GM12875 (cell line): ENCODE results near the gene SERP2.

Experiments
- H3K4me3 ChIP-seq: one replicate; pipeline ENCODE4 v1.5.1; 2011; ENCODE audit warnings: low read depth, low read length, control low read depth
- CTCF ChIP-seq: IDR thresholded peaks from 2 replicates; pipeline ENCODE4 v1.5.1; 2011; ENCODE audit warnings: low read depth, mild to moderate bottlenecking, control low read depth, inconsistent platforms, low read length, moderate library complexity, borderline replicate concordance; ENCODE audit not compliant: insufficient read depth

The SERP2 gene

GRCh38 chr13:44386913-44387556 lies 13.4 kb downstream of the SERP2 start:
- H3K4me3 ChIP-seq: no peak overlapping the region
- TF ChIP-seq CTCF: no peak

GRCh38 chr13:44388427-44389059 lies 14.9 kb downstream of the SERP2 start:
- TF ChIP-seq CTCF: no peak
- H3K4me3 ChIP-seq: no peak overlapping the region

- TF ChIP-seq CTCF: no peak
- H3K4me3 ChIP-seq: no peak overlapping the region
Observed at GRCh38 chr13:44389060-44389666, 15.5 kb downstream of the SERP2 start.

- no peak overlapping the region for H3K4me3 ChIP-seq
Observed at GRCh38 chr13:44389876-44390275, 16.3 kb downstream of the SERP2 start.

GRCh38 chr13:44393391-44393790 lies 19.8 kb downstream of the SERP2 start:
- H3K4me3 ChIP-seq: no peak overlapping the region
- TF ChIP-seq CTCF: no peak

More at GRCh38 chr13:44389876-44390275, 16.3 kb downstream of the SERP2 start:
- no peak for TF ChIP-seq CTCF

- no peak for TF ChIP-seq CTCF
- no peak overlapping the region for H3K4me3 ChIP-seq
Observed at GRCh38 chr13:44394658-44395057, 21.0 kb downstream of the SERP2 start.

GRCh38 chr13:44395976-44396694 lies 22.5 kb downstream of the SERP2 start:
- H3K4me3 ChIP-seq: no peak overlapping the region
- no peak for TF ChIP-seq CTCF
